SKM-1 (cell line): ENCODE measurements around the gene FNDC3B.

ENCODE experiments used
- DNase-seq: peaks from one replicate; lab custom pipeline; 2025; ENCODE audit not compliant: unreplicated experiment; lab: John Stamatoyannopoulos, UW

Gene FNDC3B

GRCh38 chr3:172376402-172376801 is 337.0 kb downstream of the FNDC3B start:
- DNase-seq: no peak

GRCh38 chr3:172376881-172377280 is 337.5 kb downstream of the FNDC3B start:
- no peak for DNase-seq

- DNase-seq: no peak
Measured at GRCh38 chr3:172378439-172378838, 339.1 kb downstream of the FNDC3B start.

GRCh38 chr3:172379372-172379771 is 340.0 kb downstream of the FNDC3B start:
- no peak for DNase-seq

GRCh38 chr3:172380632-172381031 is 341.3 kb downstream of the FNDC3B start:
- DNase-seq: no peak

GRCh38 chr3:172383306-172383796 is 344.0 kb downstream of the FNDC3B start:
- DNase-seq: no peak

- no peak for DNase-seq
Measured at GRCh38 chr3:172384836-172385235, 345.5 kb downstream of the FNDC3B start.

- no peak for DNase-seq
Measured at GRCh38 chr3:172387728-172388127, 348.4 kb downstream of the FNDC3B start.

GRCh38 chr3:172388412-172389078 is 349.2 kb downstream of the FNDC3B start:
- DNase-seq: no peak

- no peak for DNase-seq
Measured at GRCh38 chr3:172390792-172391191, 351.4 kb downstream of the FNDC3B start.

GRCh38 chr3:172391592-172392302 is 352.4 kb downstream of the FNDC3B start:
- DNase-seq: no peak

GRCh38 chr3:172394692-172395091 is 355.3 kb downstream of the FNDC3B start:
- no peak for DNase-seq

- DNase-seq: no peak
Measured at GRCh38 chr3:172396400-172396799, 357.0 kb downstream of the FNDC3B start.

GRCh38 chr3:172397716-172398405 is 358.5 kb downstream of the FNDC3B start:
- no peak for DNase-seq

- no peak for DNase-seq
Measured at GRCh38 chr3:172398484-172398883, 359.1 kb downstream of the FNDC3B start.

GRCh38 chr3:172402090-172402489 is 362.7 kb downstream of the FNDC3B start:
- no peak for DNase-seq

GRCh38 chr3:172402892-172403643 is 363.7 kb downstream of the FNDC3B start:
- DNase-seq: no peak

GRCh38 chr3:172404237-172404962 is 365.0 kb downstream of the FNDC3B start:
- no peak for DNase-seq

- no peak for DNase-seq
Measured at GRCh38 chr3:172405914-172406313, 366.5 kb downstream of the FNDC3B start.

- DNase-seq: no peak
Measured at GRCh38 chr3:172407872-172408271, 368.5 kb downstream of the FNDC3B start.
